PFSK-1 (cell line): ENCODE measurements around the gene SLC1A7.

Experiments used
- FOXP2 ChIP-seq: optimal IDR thresholded peaks from 2 replicates; pipeline ENCODE3; 2011; ENCODE audit warnings: borderline replicate concordance, control low read depth, inconsistent platforms; ENCODE audit not compliant: insufficient read depth; ENCODE audit errors: extremely low read length, extremely low read depth
- POLR2AphosphoS5 ChIP-seq: IDR thresholded peaks from 2 replicates; pipeline ENCODE4 v1.6.1; 2012; ENCODE audit warnings: low read depth, mild to moderate bottlenecking, control low read depth, low read length, moderate library complexity
- SIN3A ChIP-seq: IDR thresholded peaks from 2 replicates; pipeline ENCODE4 v1.6.1; 2012; ENCODE audit warnings: mild to moderate bottlenecking, low read length, moderate library complexity, borderline replicate concordance; ENCODE audit not compliant: insufficient read depth
- TAF1 ChIP-seq: IDR thresholded peaks from 2 replicates; pipeline ENCODE4 v1.6.1; 2012; ENCODE audit warnings: low read length, control low read depth, borderline replicate concordance; ENCODE audit not compliant: insufficient read depth
- TF ChIP-seq, protein P1 (sequence below), 2 experiments: IDR thresholded peaks; 2 replicates each; pipeline versions ENCODE4 v1.6.1 to v1.8.0; 2011 to 2012; ENCODE audit warnings: low read depth in 2 of 2, low read length in 2 of 2, control low read depth in 1 of 2, inconsistent platforms in 1 of 2, mild to moderate bottlenecking in 1 of 2, moderate library complexity in 1 of 2; ENCODE audit not compliant: insufficient read depth in 1 of 2

DNA sequence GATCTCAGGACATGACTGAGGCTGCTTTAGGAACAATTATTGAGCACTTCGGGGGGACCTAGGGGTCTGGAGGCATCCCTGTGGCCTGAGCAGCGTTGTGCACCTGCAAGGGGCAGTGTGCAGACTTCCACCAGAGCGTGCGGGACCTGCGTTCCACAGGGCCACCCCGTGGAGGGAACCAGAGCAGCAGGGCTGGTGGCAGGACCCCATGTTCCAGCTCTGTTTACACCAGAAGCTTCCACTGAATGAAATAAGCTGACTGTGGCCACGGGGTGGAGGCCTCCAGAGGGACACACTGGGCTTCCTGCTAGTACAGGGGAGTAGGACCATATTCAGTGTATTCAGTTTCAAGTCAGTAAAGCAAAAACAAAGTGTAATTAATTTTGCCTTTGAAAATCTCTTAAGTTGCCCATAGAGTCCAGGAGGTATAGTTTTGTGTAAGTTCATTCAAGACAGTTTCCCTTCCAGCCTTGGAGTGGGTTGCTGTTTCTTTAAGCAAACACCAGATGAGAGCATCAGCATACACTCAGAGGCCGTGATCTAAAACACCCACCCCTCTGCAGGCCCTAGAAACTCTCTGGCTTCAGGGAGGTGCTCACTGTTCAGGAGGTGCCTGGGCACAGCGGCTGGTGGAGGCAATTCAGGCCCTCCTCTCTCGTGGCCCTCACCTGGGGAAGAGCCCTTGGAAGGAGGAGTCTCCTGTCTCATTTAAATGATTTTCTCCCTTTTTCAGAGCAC lies 16.6 kb downstream of the SLC1A7 start:
- TF ChIP-seq, protein P1, sequence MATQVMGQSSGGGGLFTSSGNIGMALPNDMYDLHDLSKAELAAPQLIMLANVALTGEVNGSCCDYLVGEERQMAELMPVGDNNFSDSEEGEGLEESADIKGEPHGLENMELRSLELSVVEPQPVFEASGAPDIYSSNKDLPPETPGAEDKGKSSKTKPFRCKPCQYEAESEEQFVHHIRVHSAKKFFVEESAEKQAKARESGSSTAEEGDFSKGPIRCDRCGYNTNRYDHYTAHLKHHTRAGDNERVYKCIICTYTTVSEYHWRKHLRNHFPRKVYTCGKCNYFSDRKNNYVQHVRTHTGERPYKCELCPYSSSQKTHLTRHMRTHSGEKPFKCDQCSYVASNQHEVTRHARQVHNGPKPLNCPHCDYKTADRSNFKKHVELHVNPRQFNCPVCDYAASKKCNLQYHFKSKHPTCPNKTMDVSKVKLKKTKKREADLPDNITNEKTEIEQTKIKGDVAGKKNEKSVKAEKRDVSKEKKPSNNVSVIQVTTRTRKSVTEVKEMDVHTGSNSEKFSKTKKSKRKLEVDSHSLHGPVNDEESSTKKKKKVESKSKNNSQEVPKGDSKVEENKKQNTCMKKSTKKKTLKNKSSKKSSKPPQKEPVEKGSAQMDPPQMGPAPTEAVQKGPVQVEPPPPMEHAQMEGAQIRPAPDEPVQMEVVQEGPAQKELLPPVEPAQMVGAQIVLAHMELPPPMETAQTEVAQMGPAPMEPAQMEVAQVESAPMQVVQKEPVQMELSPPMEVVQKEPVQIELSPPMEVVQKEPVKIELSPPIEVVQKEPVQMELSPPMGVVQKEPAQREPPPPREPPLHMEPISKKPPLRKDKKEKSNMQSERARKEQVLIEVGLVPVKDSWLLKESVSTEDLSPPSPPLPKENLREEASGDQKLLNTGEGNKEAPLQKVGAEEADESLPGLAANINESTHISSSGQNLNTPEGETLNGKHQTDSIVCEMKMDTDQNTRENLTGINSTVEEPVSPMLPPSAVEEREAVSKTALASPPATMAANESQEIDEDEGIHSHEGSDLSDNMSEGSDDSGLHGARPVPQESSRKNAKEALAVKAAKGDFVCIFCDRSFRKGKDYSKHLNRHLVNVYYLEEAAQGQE (IDR thresholded peaks at IDR 0.05; ENCODE audit: insufficient read depth in 1 of 2, low read depth in 2 of 2, low read length in 2 of 2): no peak
- TF ChIP-seq POLR2AphosphoS5: no peak
- TF ChIP-seq TAF1: no peak
- TF ChIP-seq SIN3A: no peak
- TF ChIP-seq FOXP2: no peak
